Left lung (tissue), 10 donors: ENCODE measurements around the gene MIPEP. TPM values are rescaled to one million over a fixed set of nuclear protein-coding genes. Genes with fewer than 3 reads are reported as not detected.

ENCODE experiments used
- ATAC-seq: fragments of 200-7000 bp; cut with Tn5 transposase; one replicate; pipeline ENCODE4 v1.9.1; 2020; ENCODE audit warnings: moderate library complexity
- DNase-seq, 4 donors: peaks; one replicate each; pipeline ENCODE4 v3.0.0-alpha.2; 2013 to 2020
- H3K27ac ChIP-seq, 2 donors: fragments of 200-600 bp; sonication (generic) in 1 of 2; one replicate each; pipeline versions ENCODE4 v1.5.0 to v1.8.0; 2020 to 2021
- H3K27me3 ChIP-seq, 2 donors: fragments of 200-600 bp; sonication (generic) in 1 of 2; one replicate each; pipeline versions ENCODE4 v1.5.0 to v1.8.0; 2020 to 2021
- H3K36me3 ChIP-seq, 2 donors: fragments of 200-600 bp; sonication (generic) in 1 of 2; one replicate each; pipeline versions ENCODE4 v1.5.0 to v1.8.0; 2020 to 2021
- H3K4me1 ChIP-seq, 2 donors: fragments of 200-600 bp; one replicate each; pipeline ENCODE4 v1.8.0; 2021
- H3K4me3 ChIP-seq, 2 donors: fragments of 200-600 bp; sonication (generic) in 1 of 2; one replicate each; pipeline versions ENCODE4 v1.5.0 to v1.8.0; 2020 to 2021; ENCODE audit warnings: mild to moderate bottlenecking in 1 of 2
- H3K9me3 ChIP-seq, 2 donors: fragments of 200-600 bp; sonication (generic) in 1 of 2; one replicate each; pipeline versions ENCODE4 v1.5.0 to v1.8.0; 2020 to 2021
- CTCF ChIP-seq, 2 donors: fragments of 200-600 bp; sonication (generic) in 1 of 2; IDR thresholded peaks; one replicate each; pipeline versions ENCODE4 v1.5.0 to v1.8.0; 2021; ENCODE audit warnings: antibody characterized with exemption in 2 of 2
- intact Hi-C, 2 donors: fragments of 100-400 bp; cut with DNase I; formaldehyde crosslinking; loops; one replicate each; pipeline versions ENCODE4 v1.11.2 to v1.14.2; 2022
- polyA plus RNA-seq, 6 donors: library from polyadenylated mRNA; unstranded; fragments of 120-200 nt; gene quantifications; one replicate each; pipeline ENCODE4 v1.2.1, GENCODE V29; 2013; ENCODE audit not compliant: insufficient read length in 6 of 6
- total RNA-seq, 2 donors: library from RNA; stranded (reverse); fragmentation: NEBNext Ultra II Directional; extraction: Animal tissue kit (Norgen Biotek cat#: 25700); gene quantifications; one replicate each; pipeline ENCODE4 v1.2.1, GENCODE V29; 2021
- donor health status: DM: no; HTN: yes; CAD: no.
- donor health status: DM: no; HTN: no; CAD: no.

The MIPEP gene
- total and polyA plus RNA-seq, 8 donors: 15.6 to 26.2 (median 17.4) TPM

DNA sequence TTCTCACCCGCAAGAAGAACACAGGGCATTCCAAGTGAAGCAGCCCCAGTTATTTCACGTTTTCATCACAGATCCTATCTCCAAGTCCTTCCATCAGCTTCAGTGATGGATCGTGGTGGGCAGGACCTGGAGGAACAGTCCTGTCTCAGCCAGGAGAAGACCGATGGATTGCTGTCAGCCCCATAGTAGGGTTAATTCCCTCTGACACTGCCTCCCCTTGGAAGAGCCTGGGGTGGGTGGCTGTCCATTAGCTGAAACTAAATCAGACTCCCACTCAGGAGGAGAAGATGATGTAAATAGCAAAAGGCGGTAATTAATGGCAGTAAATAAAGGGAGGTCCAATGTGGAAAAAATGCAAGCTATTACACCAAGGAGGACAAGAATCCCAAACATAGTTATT lies 188.0 kb downstream of the MIPEP start:
- ATAC-seq: no peak
- peaks cover 0 to 8% of the 10 kb centered on the region in 2 donors for H3K4me1 ChIP-seq
- no peaks in the 10 kb centered on the region for H3K27me3 ChIP-seq
- no peaks in the 10 kb centered on the region for H3K36me3 ChIP-seq
- H3K9me3 ChIP-seq: no peaks in the 10 kb centered on the region
- TF ChIP-seq CTCF (IDR thresholded peaks at IDR 0.05): no peak
- H3K27ac ChIP-seq: no peak overlapping the region
- DNase-seq: no peak
- H3K4me3 ChIP-seq: no peak overlapping the region
- intact Hi-C loops: no loop called here

DNA sequence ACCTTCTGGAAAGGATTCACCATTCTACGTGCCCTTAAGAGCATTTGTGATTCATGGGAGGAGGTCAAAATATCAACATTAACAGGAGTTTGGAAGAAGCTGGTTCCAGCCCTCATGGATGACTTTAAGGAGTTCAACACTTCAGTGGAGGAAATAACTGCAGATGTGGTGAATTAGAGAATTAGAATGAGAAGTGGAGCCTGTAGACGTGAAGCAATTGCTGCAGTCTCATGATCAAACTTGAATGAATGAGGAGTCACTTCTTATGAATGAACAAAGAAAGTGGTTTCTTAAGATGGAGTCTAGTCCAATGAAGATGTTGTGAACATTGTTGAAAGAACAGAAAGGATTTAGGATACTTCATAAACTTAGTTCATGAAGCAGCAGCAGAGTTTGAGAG lies 189.9 kb downstream of the MIPEP start:
- no peaks in the 10 kb centered on the region for H3K36me3 ChIP-seq
- no peaks in the 10 kb centered on the region for H3K27me3 ChIP-seq
- H3K4me3 ChIP-seq: no peak overlapping the region
- no peaks in the 10 kb centered on the region for H3K9me3 ChIP-seq
- ATAC-seq (no peak), DNase-seq (no peak)
- peaks cover 0 to 8% of the 10 kb centered on the region in 2 donors for H3K4me1 ChIP-seq
- TF ChIP-seq CTCF (IDR thresholded peaks at IDR 0.05): no peak
- intact Hi-C loops: no loop called here
- no peak overlapping the region for H3K27ac ChIP-seq

- no peak for ATAC-seq
- Histone ChIP-seq H3K27ac (no peak overlapping the region), H3K4me3 (no peak overlapping the region), H3K4me1 (peaks cover 0 to 4% of the 10 kb centered on the region in 2 donors), H3K27me3 (no peaks in the 10 kb centered on the region), H3K9me3 (no peaks in the 10 kb centered on the region), H3K36me3 (no peaks in the 10 kb centered on the region)
- intact Hi-C loops: no loop called here
- DNase-seq: no peak
- TF ChIP-seq CTCF (IDR thresholded peaks at IDR 0.05): no peak
Measured at GRCh38 chr13:23697772-23698313, 191.4 kb downstream of the MIPEP start.

- ATAC-seq (no peak), DNase-seq (no peak)
- TF ChIP-seq CTCF (IDR thresholded peaks at IDR 0.05): no peak
- intact Hi-C loops: no loop called here
- H3K27ac ChIP-seq: no peak overlapping the region
- H3K4me1 ChIP-seq: no peaks in the 10 kb centered on the region
- H3K36me3 ChIP-seq: no peaks in the 10 kb centered on the region
- H3K9me3 ChIP-seq: no peaks in the 10 kb centered on the region
- no peak overlapping the region for H3K4me3 ChIP-seq
- no peaks in the 10 kb centered on the region for H3K27me3 ChIP-seq
Measured at GRCh38 chr13:23696610-23697009, 192.6 kb downstream of the MIPEP start.

DNA sequence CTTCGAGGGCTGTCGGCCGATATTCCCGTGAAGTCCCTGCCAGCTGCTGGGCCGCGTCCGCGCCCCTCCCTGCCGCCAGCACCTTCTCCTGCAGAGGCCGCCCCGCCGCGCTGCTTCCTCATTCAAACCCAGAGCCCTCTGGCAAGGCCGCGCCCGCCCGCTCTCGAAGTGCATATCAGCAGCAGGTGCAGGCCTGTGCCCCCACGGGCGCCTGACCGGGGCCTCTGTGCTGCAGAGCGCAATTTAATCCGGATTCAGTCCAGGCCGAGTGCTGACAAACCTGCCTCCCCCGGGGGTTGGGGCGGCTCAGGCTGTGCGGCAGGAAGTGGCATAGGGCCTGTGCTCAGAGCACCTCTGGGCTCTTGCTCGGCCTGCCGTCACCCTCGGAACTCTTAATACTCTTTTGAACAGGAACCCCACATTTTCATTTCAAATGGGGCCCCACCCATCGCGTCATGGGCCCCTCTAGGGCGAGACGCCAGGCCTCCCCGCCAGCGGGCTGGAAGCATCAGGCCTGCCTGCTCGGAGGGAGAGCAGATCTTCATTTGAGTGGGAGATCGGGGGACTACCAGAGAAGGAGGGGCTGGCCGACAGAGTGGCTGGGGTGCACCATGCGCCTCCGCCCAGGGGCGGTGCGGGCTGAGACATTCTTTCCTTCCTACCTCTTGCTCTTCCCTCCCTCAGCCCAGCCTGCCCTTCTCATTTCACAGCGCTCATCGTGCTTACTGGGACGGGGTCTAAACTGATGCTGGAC lies 193.3 kb downstream of the MIPEP start:
- Histone ChIP-seq H3K4me1 (no peaks in the 10 kb centered on the region), H3K4me3 (no peak overlapping the region), H3K36me3 (no peaks in the 10 kb centered on the region), H3K27me3 (no peaks in the 10 kb centered on the region), H3K27ac (no peak overlapping the region), H3K9me3 (no peaks in the 10 kb centered on the region)
- DNase-seq: peak in 1 of 4 donors; percentile 90
- intact Hi-C loops: no loop called here
- TF ChIP-seq CTCF (IDR thresholded peaks at IDR 0.05): no peak
- ATAC-seq: peak; percentile 39
